HepG2 (cell line): ENCODE data around the gene SLC9A4. TPM values are rescaled to one million over a fixed set of nuclear protein-coding genes. Genes with fewer than 3 reads are reported as not detected.

Source experiments
- ATAC-seq: fragments of 200-7000 bp; cut with Tn5 transposase; 3 replicates; pipeline ENCODE4 v1.9.1; 2020; ENCODE audit warnings: mild to moderate bottlenecking, moderate library complexity
- BruUV-seq: library from RNA; stranded (reverse); fragments of 400-500 nt; replicated peaks from 2 replicates; lab custom pipeline; 2021; lab: Mats Ljungman, UMichigan
- CTCF ChIA-PET: fragments of 300-600 bp; formaldehyde crosslinking; extraction: SDS; loops from one replicate; lab custom pipeline; 2021; ENCODE audit warnings: low total read pairs, inconsistent platforms, low intra/inter-chr PET ratio; lab: Yijun Ruan, JAX
- POLR2A ChIA-PET: fragments of 350-600 bp; sonication (Branson Sonifier 250); formaldehyde crosslinking; loops from one replicate; lab custom pipeline; 2020; ENCODE audit warnings: antibody characterized with exemption, inconsistent platforms; lab: Yijun Ruan, JAX
- DNase-seq: peaks from one replicate; pipeline ENCODE4 v3.0.0-alpha.2; 2015; ENCODE audit warnings: low spot score
- FAIRE-seq: peaks from 3 replicates; lab custom pipeline; 2011; peaks lifted over from hg19 to GRCh38; lab: Jason Lieb, UNC
- H2AFZ ChIP-seq: one replicate; pipeline ENCODE4 v1.6.1; 2011; ENCODE audit warnings: low read length, inconsistent platforms
- H3K27ac ChIP-seq: fragments of 300-600 bp; 3 replicates; pipeline ENCODE4 v1.8.0; 2011; ENCODE audit warnings: mixed run types, mild to moderate bottlenecking, mixed read lengths, low read length, inconsistent platforms; ENCODE audit not compliant: insufficient read depth; ENCODE audit errors: extremely low read length
- H3K27me3 ChIP-seq, 2 experiments: fragments of 200-600 bp in 1 of 2; 2 replicates in 1 of 2; 3 replicates in 1 of 2; pipeline versions ENCODE4 v1.6.0 to v1.8.0; 2011; ENCODE audit warnings: low read length in 2 of 2, mild to moderate bottlenecking in 2 of 2, moderate library complexity in 2 of 2, inconsistent platforms in 1 of 2; ENCODE audit not compliant: insufficient read depth in 2 of 2, control insufficient read depth in 1 of 2
- H3K36me3 ChIP-seq, 2 experiments: fragments of 200-600 bp in 1 of 2; replicated peaks in 1 of 2; 2 replicates in 1 of 2; 3 replicates in 1 of 2; pipeline versions ENCODE4 v1.5.1 to v1.8.0; 2011; ENCODE audit warnings: low read length in 2 of 2, inconsistent platforms in 1 of 2; ENCODE audit not compliant: insufficient read depth in 2 of 2, control insufficient read depth in 1 of 2
- H3K4me1 ChIP-seq: 2 replicates; pipeline ENCODE4 v1.5.1; 2012; ENCODE audit warnings: low read length, inconsistent platforms; ENCODE audit not compliant: insufficient read depth
- H3K4me2 ChIP-seq: 2 replicates; pipeline ENCODE4 v1.6.0; 2011; ENCODE audit warnings: low read depth, low read length, inconsistent platforms
- H3K4me3 ChIP-seq, 3 experiments: fragments of 200-600 bp in 1 of 3; sonication (generic), shearing (Covaris generic) in 1 of 3; replicated peaks in 1 of 3; 2 replicates each; pipeline ENCODE4 v1.5.1; 2011 to 2016; ENCODE audit warnings: low read length in 3 of 3, inconsistent platforms in 2 of 3, low read depth in 2 of 3, mild to moderate bottlenecking in 2 of 3, control low read depth in 1 of 3, mixed read lengths in 1 of 3; ENCODE audit not compliant: insufficient read depth in 1 of 3
- H3K79me2 ChIP-seq: one replicate; pipeline ENCODE4 v1.6.1; 2011; ENCODE audit warnings: low read length, inconsistent platforms; ENCODE audit not compliant: insufficient read depth
- H3K9ac ChIP-seq: 2 replicates; pipeline ENCODE4 v1.6.0; 2011; ENCODE audit warnings: mild to moderate bottlenecking, low read depth, low read length, inconsistent platforms; ENCODE audit not compliant: insufficient read depth
- H3K9me3 ChIP-seq: 2 replicates; pipeline ENCODE4 v1.5.1; 2012; ENCODE audit warnings: mild to moderate bottlenecking, low read length
- H4K20me1 ChIP-seq: 2 replicates; pipeline ENCODE4 v1.6.0; 2011; ENCODE audit warnings: inconsistent platforms, mild to moderate bottlenecking, low read length, moderate library complexity; ENCODE audit not compliant: insufficient read depth
- ARNT ChIP-seq: fragments of 450-650 bp; IDR thresholded peaks from 2 replicates; pipeline ENCODE4 v1.6.1; 2017
- CHD4 ChIP-seq: fragments of 200-600 bp; sonication (generic); IDR thresholded peaks from 2 replicates; pipeline ENCODE4 v1.7.0; 2017; ENCODE audit warnings: mild to moderate bottlenecking, low read length, borderline replicate concordance
- FOXA1 ChIP-seq, 2 experiments: fragments of 450-650 bp in 1 of 2; sonication (generic) in 1 of 2; formaldehyde crosslinking in 1 of 2; IDR thresholded peaks; 2 replicates each; pipeline versions ENCODE4 v1.4.0 to v1.6.1; 2016 to 2020; ENCODE audit warnings: missing genetic modification reagents in 1 of 2
- FOXO4 ChIP-seq: sonication (generic); formaldehyde crosslinking; conservative IDR thresholded peaks from 2 replicates; pipeline ENCODE4 v1.8.1; 2023; ENCODE audit warnings: missing genetic modification reagents
- HNF1B ChIP-seq: sonication (generic); formaldehyde crosslinking; IDR thresholded peaks from 2 replicates; pipeline ENCODE4 v1.5.1; 2020; ENCODE audit warnings: mild to moderate bottlenecking, moderate library complexity, missing genetic modification reagents
- MAFK ChIP-seq, 2 experiments: IDR thresholded peaks in 1 of 2; conservative IDR thresholded peaks in 1 of 2; 2 replicates each; pipeline ENCODE4 v1.6.1; 2011; ENCODE audit warnings: improper control_type of control experiment in 2 of 2, low read length in 2 of 2
- NFE2L2 ChIP-seq: fragments of 150-350 bp; IDR thresholded peaks from 2 replicates; pipeline ENCODE4 v1.6.1; 2014; ENCODE audit warnings: low read length
- PLRG1 ChIP-seq: fragments of 450-650 bp; conservative IDR thresholded peaks from 2 replicates; pipeline ENCODE4 v1.6.1; 2016
- TP53 ChIP-seq: sonication (generic); formaldehyde crosslinking; conservative IDR thresholded peaks from 2 replicates; pipeline ENCODE4 v1.4.0; 2020; ENCODE audit warnings: missing genetic modification reagents
- XBP1 ChIP-seq: sonication (generic); formaldehyde crosslinking; IDR thresholded peaks from 2 replicates; pipeline ENCODE4 v1.5.0; 2020; ENCODE audit warnings: missing genetic modification reagents
- ZNF484 ChIP-seq: sonication (generic); formaldehyde crosslinking; IDR thresholded peaks from 2 replicates; pipeline ENCODE4 v1.5.1; 2020; ENCODE audit warnings: mild to moderate bottlenecking, low read depth, missing genetic modification reagents, borderline replicate concordance
- ZNF580 ChIP-seq: IDR thresholded peaks from 2 replicates; pipeline ENCODE4 v1.6.1; 2016; ENCODE audit warnings: low read depth, borderline replicate concordance
- ZNF597 ChIP-seq: sonication (generic); formaldehyde crosslinking; IDR thresholded peaks from 2 replicates; pipeline ENCODE4 v1.5.0; 2020; ENCODE audit warnings: missing genetic modification reagents
- ZNF619 ChIP-seq: sonication (generic); formaldehyde crosslinking; IDR thresholded peaks from 2 replicates; pipeline ENCODE4 v1.4.0; 2020; ENCODE audit warnings: mild to moderate bottlenecking, missing genetic modification reagents
- ZNF746 ChIP-seq: sonication (generic); formaldehyde crosslinking; IDR thresholded peaks from 2 replicates; pipeline ENCODE4 v1.8.0; 2022; ENCODE audit warnings: mild to moderate bottlenecking, missing genetic modification reagents
- ZSCAN9 ChIP-seq: IDR thresholded peaks from 2 replicates; pipeline ENCODE4 v1.6.1; 2016; ENCODE audit warnings: borderline replicate concordance
- WGBS: methylation state at CpG from one replicate; pipeline ENCODE4 v1.1.6; 2017; ENCODE audit warnings: low lambda C conversion rate; 5-methylcytosine and 5-hydroxymethylcytosine counted together
- in situ Hi-C: cut with HindIII; loops from 2 replicates; pipeline ENCODE4 v1.10.0; 2017; ENCODE audit warnings: low pct_unique_long_range_greater_than_20kb; ENCODE audit not compliant: extremely low pct_ligation_motif_present
- intact Hi-C: fragments of 100-400 bp; cut with micrococcal nuclease; formaldehyde crosslinking; loops from one replicate; pipeline ENCODE4 v1.10.0; 2022; ENCODE audit not compliant: unreplicated experiment
- polyA plus RNA-seq, 8 experiments: library from polyadenylated mRNA; depleted of rRNA in 3 of 8; stranded (reverse) in 7 of 8; unstranded in 1 of 8; fragments of >200 nt; fragmentation: Illumina TruSeq in 4 of 8; extraction: Trizol in 4 of 8; gene quantifications; 2 replicates each; pipeline versions ENCODE4 v1.2.1 to v1.2.3, GENCODE V29; 2011 to 2016; ENCODE audit warnings: low read depth in 4 of 8, missing spikeins in 1 of 8, mixed read lengths in 1 of 8; ENCODE audit not compliant: insufficient read depth in 1 of 8
- total RNA-seq, 5 experiments: library from RNA; depleted of rRNA; stranded (reverse); fragments of >200 nt; fragmentation: Illumina TruSeq; extraction: Trizol; gene quantifications; 2 replicates each; pipeline ENCODE4 v1.2.3, GENCODE V29; 2016; ENCODE audit warnings: low read depth in 1 of 5

Gene SLC9A4
- total and polyA plus RNA-seq, 2 of the 13 experiments (the other 11 are each of a cell fraction or from before 2014, with no cell fraction given), result not detected

- TF ChIP-seq ZNF484 (CRISPR knock-in tag), result no peak
- no peak for TF ChIP-seq NFE2L2
- no peak for TF ChIP-seq PLRG1
- no peak for TF ChIP-seq MAFK (conservative IDR thresholded peaks at IDR 0.05 in 1 of 2, IDR thresholded peaks at IDR 0.05 in 1 of 2; ENCODE audit: low read length in 2 of 2)
- TF ChIP-seq, all 625 proteins: peak for 0
- FAIRE-seq (no peak), ATAC-seq (no peak), DNase-seq (no peak)
- no peak overlapping the region for H3K27ac ChIP-seq
- no peak overlapping the region for H3K9ac ChIP-seq
- H3K4me1 ChIP-seq, result no peaks in the 10 kb centered on the region
- no peak overlapping the region for H3K4me3 ChIP-seq
- CTCF ChIA-PET, result no interaction called here
- POLR2A ChIA-PET, result interaction anchor here (0.6 kb wide), 1 partner anchor 489 kb away, joined by 3 read pairs; no protein-coding TSS in a partner anchor
- no peaks in the 10 kb centered on the region for H3K79me2 ChIP-seq
- H3K4me2 ChIP-seq, result no peak overlapping the region
- WGBS, result 3% methylated on average over 3 of the region's 3 CpGs
- H4K20me1 ChIP-seq, result no peaks in the 10 kb centered on the region
- no peaks in the 10 kb centered on the region for H3K36me3 ChIP-seq
- no TSS peak for BruUV-seq
- H3K27me3 ChIP-seq, result peaks cover 0 to 10% of the 10 kb centered on the region in 2 experiments; a peak in 2 of 5 replicates
- H3K9me3 ChIP-seq, result no peaks in the 10 kb centered on the region
- in situ Hi-C loops, result no loop called here
- H2AFZ ChIP-seq, result no peak overlapping the region
- intact Hi-C loops, result no loop called here
Observed at GRCh38 chr2:102436323-102436722, 36.7 kb upstream of the SLC9A4 start.

- ChIA-PET POLR2A (no interaction called here), CTCF (no interaction called here)
- DNase-seq (no peak), ATAC-seq (no peak), FAIRE-seq (no peak)
- no peak overlapping the region for H3K27ac ChIP-seq
- H3K4me2 ChIP-seq, result no peak overlapping the region
- H3K9me3 ChIP-seq, result no peaks in the 10 kb centered on the region
- H3K4me1 ChIP-seq, result no peaks in the 10 kb centered on the region
- no peaks in the 10 kb centered on the region for H3K36me3 ChIP-seq
- H3K4me3 ChIP-seq, result no peak overlapping the region
- H3K79me2 ChIP-seq, result no peaks in the 10 kb centered on the region
- H3K27me3 ChIP-seq, result peaks cover 0 to 10% of the 10 kb centered on the region in 2 experiments; a peak in 2 of 5 replicates
- no peak overlapping the region for H2AFZ ChIP-seq
- H4K20me1 ChIP-seq, result no peaks in the 10 kb centered on the region
- no TSS peak for BruUV-seq
- H3K9ac ChIP-seq, result no peak overlapping the region
- intact Hi-C loops, result no loop called here
- 28% methylated on average over 4 of the region's 4 CpGs for WGBS
- in situ Hi-C loops, result no loop called here
- TF ChIP-seq CHD4 (no peak), ZNF619 (no peak), ARNT (no peak), ZSCAN9 (CRISPR knock-in tag) (no peak), ZNF597 (CRISPR knock-in tag) (no peak), HNF1B (CRISPR knock-in tag) (no peak), ZNF580 (CRISPR knock-in tag) (no peak), XBP1 (CRISPR knock-in tag) (no peak), ZNF746 (CRISPR knock-in tag) (no peak), FOXO4 (no peak), FOXA1 (IDR thresholded peaks at IDR 0.05) (no peak), FOXA1 (CRISPR knock-in tag; IDR thresholded peaks at IDR 0.05) (no peak), TP53 (CRISPR knock-in tag) (no peak)
Observed at GRCh38 chr2:102437122-102437521, 35.9 kb upstream of the SLC9A4 start.
